ENCODE measurements around the gene RYR3.
"Not testable (repeated sequence)": the region's sequence is repeated elsewhere in the genome, so short reads cannot be mapped to it uniquely, and the experiment has no call there.

Gene RYR3

DNA sequence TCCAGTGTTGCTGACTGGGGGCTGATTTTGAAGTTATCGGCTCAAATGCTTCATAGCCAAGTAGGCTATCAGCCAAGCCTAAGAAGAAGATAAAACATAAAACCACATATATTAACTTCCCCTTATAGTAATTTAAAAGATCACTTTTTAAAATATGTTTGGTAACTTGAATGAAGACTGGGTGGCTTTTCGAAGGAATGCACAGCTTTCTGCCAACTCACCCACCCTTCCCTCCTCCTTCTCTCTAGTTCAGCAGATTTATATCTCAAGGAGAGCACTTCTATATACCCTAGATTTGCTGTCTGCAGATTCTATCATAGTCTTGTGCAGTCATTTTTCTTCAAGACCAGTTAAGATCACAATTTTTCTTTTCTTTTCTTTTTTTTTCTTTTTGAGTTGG, 468.1 kb downstream of the RYR3 start:
- no peak for DNase-seq (ENCODE audit: low read depth)

DNA sequence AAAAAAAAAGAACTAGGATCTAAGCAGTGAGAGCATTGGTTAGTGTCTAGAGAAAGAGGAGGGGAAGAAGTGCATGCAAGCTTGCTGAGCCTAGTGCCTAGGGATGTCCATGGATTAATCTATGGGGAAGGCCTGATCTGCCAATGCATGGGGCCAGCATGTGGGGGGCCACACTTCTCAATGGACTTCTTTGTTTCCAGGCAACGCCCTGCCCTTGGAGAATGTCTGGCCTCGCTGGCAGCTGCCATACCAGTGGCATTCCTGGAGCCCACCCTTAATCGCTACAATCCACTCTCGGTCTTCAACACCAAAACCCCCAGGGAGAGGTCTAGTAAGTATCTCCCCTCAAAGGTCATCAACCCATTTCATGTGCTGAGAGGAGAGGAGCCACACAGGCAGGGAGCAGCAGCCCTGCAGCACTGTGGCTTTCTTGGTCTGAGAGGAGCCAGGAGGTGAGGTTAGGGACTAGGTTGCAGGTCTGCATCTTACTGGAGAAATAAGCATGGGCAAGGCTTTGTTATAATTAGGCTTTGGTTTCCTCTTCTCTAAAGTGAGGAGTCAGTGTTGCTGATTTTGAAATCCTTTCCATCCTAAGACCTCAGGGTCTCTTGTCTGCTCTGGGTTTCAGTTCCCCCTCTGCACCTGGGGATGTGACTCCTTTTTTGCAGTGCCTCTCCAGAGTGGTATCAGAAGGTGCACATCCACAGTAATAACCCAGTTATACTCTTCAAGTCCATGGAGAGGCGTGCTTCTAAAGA, 469.4 kb downstream of the RYR3 start:
- no peak for DNase-seq (ENCODE audit: low read depth)

- no peak for DNase-seq (ENCODE audit: low read depth)
Measured at GRCh38 chr15:33782966-33783365, 472.2 kb downstream of the RYR3 start.

DNA sequence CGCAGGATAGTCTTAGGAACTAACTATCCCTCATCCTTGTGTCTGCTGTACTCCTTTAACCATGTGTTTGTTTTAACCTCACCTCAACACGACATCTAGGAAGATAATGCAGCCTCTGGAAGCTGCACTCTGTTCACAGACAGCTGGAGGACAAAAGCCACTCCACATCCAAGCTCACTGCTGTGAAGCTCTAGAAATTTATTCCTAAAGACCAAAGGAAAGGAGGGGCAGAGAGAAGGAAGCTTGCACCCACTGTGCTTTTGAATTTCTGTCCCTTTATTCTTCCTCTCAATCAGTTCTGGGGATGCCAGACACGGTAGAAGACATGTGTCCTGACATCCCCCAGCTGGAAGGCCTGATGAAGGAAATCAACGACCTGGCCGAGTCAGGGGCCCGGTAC, 474.6 kb downstream of the RYR3 start:
- no peak for DNase-seq (ENCODE audit: low read depth)

DNA sequence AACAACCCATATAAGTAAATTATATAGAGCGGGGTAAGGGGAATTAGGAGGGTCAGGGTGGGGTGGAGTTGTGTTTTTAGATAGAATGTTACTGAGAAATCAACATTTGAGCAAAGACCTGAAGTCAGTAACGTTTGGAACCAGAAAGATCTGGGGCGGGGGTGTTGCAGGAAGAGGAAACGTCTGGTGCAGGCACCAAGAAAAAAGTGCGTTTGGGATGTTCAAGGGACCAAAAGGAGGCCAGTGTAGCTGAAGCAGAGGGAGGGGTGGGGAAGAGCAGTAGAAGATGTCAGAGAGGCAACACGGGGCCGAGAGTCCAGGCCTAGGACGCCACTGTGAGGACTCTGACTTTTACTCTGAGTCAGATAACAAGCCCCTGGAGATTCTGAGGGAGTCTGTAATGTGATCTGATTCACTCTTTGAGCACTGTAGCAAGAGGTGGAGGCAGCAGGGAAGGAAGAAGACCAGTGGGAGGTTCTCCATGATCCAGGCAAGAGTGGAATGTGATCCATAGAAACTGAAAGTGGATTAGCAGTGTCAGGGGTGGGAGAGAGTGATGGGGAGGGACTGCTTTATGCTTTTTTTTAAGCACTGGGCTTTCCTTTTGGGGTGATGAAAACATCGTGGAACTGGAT, 478.3 kb downstream of the RYR3 start:
- DNase-seq (ENCODE audit: low read depth): no peak

GRCh38 chr15:33794453-33794852, 483.7 kb downstream of the RYR3 start:
- DNase-seq (ENCODE audit: low read depth): no peak

DNA sequence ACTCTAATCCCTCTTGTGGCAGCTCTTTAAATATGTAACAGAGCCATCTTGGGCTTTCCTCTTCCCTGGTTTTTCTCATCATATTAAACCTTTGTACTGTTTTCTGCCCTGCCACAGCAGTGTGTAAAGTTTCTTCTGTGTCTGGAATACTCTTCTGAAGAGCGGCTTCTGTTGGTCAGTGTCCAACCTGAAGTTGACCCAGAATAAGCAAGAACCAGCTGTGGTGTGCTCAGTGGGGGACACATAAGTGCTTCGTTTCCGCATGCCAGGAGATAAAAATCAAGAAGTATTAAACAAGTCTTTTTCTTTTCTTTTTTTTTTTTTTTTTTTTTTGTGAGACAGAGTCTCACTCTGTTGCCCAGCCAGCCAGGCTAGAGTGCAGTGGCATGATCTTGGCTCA, 484.3 kb downstream of the RYR3 start:
- DNase-seq (ENCODE audit: low read depth): no peak

- no peak for DNase-seq (ENCODE audit: low read depth)
Measured at GRCh38 chr15:33797651-33798050, 486.9 kb downstream of the RYR3 start.

DNA sequence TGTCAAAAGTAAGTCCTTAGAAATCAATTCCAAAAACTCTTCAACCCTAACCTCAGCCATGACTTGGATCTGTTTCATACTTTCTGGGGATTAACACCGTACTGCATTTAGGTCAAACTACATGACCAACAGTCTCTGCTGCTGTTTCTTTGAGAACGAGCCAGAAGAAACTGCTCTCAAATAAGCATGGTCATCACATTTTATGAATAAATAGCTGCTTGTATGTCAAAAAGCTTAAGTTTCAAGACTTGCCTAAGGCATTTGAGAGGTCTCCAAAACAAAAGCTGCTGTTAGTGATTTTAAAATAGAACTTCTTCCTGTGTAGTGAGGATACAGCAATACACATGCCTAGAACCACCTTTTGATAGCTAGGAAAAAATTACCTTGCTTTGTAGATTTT, 491.2 kb downstream of the RYR3 start:
- no peak for DNase-seq (ENCODE audit: low read depth)

- DNase-seq (ENCODE audit: low read depth): peak; percentile 8
Measured at GRCh38 chr15:33807665-33808064, 496.9 kb downstream of the RYR3 start.

DNA sequence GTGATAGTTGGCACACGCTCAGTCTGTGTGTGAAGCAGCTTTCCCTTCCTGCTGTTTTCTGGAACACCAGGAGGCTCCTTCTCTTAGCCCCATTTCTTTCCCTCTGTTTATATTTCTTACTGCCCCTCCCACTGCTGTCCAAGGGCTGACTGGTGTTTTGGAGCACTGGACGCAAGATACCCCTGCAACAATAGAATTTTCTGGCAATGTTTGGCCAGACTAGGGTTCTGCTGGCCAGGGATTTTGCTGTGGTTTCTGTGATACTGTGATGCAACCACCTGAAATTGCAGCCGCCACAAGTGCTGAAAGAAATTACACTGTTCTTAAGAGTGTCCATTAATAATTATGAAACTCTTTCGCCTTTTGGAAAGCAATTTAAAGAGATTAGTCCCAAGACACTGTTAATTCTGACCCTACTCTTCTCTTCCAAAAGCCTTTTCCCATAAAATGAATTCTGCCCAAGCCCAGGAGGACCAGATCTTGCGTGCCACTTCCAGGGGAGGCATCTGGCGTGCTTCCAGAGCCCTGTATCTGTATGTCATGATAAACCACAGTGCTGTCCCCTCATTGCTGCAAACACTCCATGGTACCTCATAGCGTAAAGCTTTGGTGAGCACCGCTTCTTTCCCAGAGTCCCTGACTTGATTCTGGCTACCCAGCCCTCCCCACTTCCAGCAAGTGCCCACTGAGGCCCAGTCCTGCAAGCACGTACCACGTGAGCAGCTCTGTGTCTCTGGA, 498.1 kb downstream of the RYR3 start:
- no peak for DNase-seq (ENCODE audit: low read depth)

DNA sequence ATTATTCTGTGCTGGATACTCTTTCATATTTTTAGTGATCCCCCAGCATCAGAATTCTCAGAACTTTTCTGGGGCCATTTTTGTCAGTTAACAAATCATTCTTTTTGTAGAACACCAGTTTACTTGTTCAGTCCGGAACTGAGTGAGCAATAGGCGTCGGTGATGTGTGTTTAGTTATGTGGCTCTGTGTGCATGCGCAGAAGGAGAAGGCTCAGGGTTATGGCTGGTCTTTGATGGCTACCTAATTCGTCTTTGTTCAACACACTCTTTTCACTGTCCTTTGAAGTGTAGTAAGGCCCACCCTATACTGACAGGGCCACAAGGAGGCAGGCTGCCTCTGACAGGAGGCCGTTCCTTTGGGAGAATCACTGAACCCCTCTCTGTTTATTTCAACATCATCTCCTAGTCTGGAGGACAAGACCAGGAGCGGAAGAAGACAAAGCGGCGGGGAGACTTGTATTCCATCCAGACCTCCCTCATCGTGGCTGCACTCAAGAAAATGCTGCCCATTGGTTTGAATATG, 499.4 kb downstream of the RYR3 start:
- DNase-seq (ENCODE audit: low read depth): no peak

DNA sequence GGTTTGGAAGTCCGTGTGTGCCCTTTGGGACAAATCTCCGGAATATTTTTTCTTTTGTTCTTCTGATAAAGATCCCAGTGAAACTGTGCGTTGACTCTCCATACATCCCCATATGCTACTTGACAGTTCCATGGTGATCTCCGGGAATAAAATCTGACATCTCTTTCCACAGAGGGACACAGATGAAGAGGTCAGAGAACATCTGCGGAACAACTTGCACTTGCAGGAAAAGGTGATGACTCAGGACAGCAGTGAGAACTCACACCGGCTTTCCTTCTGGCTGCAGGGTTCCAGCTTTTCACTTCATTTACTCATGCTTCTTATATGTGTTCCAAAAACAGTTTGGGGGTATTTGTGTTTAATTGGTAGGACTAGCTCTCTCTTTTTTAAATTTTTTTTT, 500.0 kb downstream of the RYR3 start:
- no peak for DNase-seq (ENCODE audit: low read depth)

DNA sequence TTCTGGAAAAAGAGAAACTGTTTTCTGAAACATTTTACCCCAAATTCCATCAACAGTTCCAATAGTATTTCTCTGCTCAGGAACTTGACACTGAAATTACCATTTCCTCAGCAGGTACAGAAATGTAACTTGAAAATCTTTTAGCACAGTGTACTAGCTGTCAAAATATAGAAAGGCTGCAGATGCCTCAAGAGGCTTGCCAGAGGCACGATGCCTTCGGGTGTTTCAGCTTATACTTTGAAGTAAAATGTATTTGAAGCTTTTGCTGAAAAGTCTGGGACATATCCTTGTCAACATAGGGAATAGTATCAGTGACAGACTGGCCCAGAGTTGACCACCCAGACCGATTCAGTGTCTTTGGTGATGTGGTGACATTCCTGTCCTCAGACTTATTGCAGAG, 503.1 kb downstream of the RYR3 start:
- no peak for DNase-seq (ENCODE audit: low read depth)

- not testable (repeated sequence) for DNase-seq (ENCODE audit: low read depth)
Measured at GRCh38 chr15:33819499-33819898, 508.7 kb downstream of the RYR3 start.

DNA sequence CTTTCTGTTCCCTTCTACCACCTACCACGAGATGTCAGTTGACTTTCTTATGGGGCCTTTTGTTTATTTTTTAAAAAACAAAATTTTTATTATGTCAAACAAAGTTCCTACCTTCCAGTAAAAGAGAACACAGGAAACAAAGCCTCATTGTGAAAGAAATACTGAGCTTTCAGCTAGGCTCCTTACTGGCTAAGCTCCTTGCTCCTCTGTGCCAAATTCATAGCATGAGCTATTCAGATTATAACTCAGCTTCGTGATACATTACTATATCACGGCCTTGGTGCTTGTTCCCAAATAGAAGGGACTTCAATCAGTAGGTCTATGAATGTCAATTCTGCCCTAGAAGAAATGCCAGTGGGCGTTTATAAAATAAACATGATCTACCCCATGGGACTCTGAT, 511.7 kb downstream of the RYR3 start:
- no peak for DNase-seq (ENCODE audit: low read depth)

GRCh38 chr15:33823119-33823518, 512.4 kb downstream of the RYR3 start:
- no peak for DNase-seq (ENCODE audit: low read depth)

DNA sequence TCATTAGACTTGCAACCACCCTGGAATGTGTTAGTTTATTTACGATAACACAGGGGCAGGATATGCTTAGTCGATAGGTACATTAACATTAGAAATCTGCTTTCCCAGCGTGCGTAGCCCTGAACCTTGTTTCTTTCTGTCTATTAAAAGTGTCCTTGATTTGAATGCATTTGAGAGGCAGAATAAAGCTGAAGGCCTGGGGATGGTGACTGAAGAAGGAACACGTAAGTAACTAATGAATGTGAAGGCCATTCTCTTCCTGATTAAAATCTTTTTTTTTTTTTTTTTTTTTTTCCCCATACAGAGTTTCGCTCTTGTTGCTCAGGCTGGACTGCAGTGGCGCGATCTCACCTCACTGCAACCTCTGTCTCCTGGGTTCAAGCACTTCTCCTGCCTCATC, 514.7 kb downstream of the RYR3 start:
- DNase-seq (ENCODE audit: low read depth): no peak

DNA sequence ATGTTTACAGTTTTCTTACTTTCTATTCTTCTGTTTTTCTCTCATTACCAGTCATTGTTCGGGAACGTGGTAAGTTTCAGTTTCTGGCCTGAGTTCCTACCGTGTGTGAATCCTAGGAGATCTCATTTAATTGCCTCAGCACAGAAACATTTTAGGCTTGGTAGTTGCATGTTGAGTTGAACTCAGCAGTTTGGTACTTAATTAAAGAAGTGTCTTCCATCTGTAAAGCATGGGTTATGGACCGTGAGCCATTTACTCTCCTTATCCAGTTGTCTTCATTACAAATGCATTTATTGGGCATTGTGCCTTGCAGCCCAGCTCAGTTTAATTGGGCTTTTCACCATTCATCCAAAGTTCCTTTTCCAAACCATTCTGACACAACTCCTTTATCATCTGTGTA, 515.4 kb downstream of the RYR3 start:
- no peak for DNase-seq (ENCODE audit: low read depth)

- no peak for DNase-seq (ENCODE audit: low read depth)
Measured at GRCh38 chr15:33830351-33830750, 519.6 kb downstream of the RYR3 start.

GRCh38 chr15:33831646-33832045, 520.9 kb downstream of the RYR3 start:
- DNase-seq (ENCODE audit: low read depth): no peak

GRCh38 chr15:33834892-33835743, 524.4 kb downstream of the RYR3 start:
- no peak for DNase-seq (ENCODE audit: low read depth)

Data from CMK (cell line).